ENCODE measurements around the gene STUM.

DNA sequence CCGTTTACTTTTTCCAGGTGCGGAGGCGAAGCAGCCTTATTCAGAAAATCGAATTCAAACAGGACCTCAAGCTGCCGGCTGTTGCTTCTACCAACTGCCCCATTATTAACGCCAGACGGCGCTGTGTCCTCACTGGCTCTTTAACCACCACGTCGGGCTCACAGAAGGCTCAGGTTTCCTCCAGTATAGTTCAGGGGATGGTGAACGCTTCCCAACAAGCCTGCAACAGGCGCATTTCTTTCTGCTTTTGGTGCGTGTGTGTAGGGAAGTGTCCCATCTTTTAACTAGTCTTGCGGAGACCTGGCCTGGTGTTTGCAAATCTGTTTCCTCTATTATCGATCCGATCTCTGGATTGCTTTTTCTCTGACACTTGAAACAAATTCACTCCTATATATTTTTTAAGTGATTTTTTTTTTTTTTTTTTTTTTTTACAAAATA lies 791 bp upstream of the STUM start:
- no peak for TF ChIP-seq EP300 (IDR thresholded peaks at IDR 0.05)
- peak; percentile 35 to 75 (median 52) for TF ChIP-seq POLR2AphosphoS5 (IDR thresholded peaks at IDR 0.05)
